Prostate gland (tissue), 2 donors: ENCODE data around the gene NFATC1.

Experiments
- CTCF ChIP-seq, 4 experiments: fragments of 200-600 bp in 2 of 4; fragments of 450-650 bp in 2 of 4; sonication (generic) in 2 of 4; IDR thresholded peaks; 1 replicate in 3 of 4; 2 replicates in 1 of 4; pipeline ENCODE4 v1.5.1; 2016 to 2019; ENCODE audit warnings: antibody characterized with exemption in 4 of 4, mild to moderate bottlenecking in 2 of 4, moderate library complexity in 2 of 4
- POLR2A ChIP-seq: fragments of 450-650 bp; IDR thresholded peaks from one replicate; pipeline ENCODE4 v1.6.1; 2016; ENCODE audit warnings: antibody characterized with exemption, mild to moderate bottlenecking
- POLR2AphosphoS5 ChIP-seq: sonication (generic); formaldehyde crosslinking; IDR thresholded peaks from one replicate; pipeline ENCODE4 v1.6.1; 2017; ENCODE audit warnings: antibody characterized with exemption

GRCh38 chr18:79479116-79479760, 83.5 kb downstream of the NFATC1 start:
- no peak for TF ChIP-seq POLR2A
- TF ChIP-seq POLR2AphosphoS5, result no peak
- TF ChIP-seq CTCF (IDR thresholded peaks at IDR 0.05), result no peak
